H9 (cell line): ENCODE measurements around the gene USP34. TPM values are rescaled to one million over a fixed set of nuclear protein-coding genes. Genes with fewer than 3 reads are reported as not detected.

Experiments
- DNase-seq: peaks from one replicate; pipeline ENCODE4 v3.0.0-alpha.2; 2017
- H2AFZ ChIP-seq: one replicate; pipeline ENCODE4 v1.6.1; 2013; ENCODE audit warnings: mild to moderate bottlenecking, low read length, control low read depth, moderate library complexity
- H2AK5ac ChIP-seq: 2 replicates; pipeline ENCODE4 v1.6.1; 2013; ENCODE audit warnings: low read length, control low read depth, mixed read lengths; ENCODE audit not compliant: insufficient read length
- H2BK120ac ChIP-seq: one replicate; pipeline ENCODE4 v1.6.1; 2013; ENCODE audit warnings: low read depth, mild to moderate bottlenecking, low read length, control low read depth, inconsistent platforms; ENCODE audit not compliant: poor library complexity, severe bottlenecking
- H2BK12ac ChIP-seq: 2 replicates; pipeline ENCODE4 v1.6.1; 2013; ENCODE audit warnings: low read length, control low read depth, mixed read lengths, low read depth; ENCODE audit not compliant: insufficient read length
- H2BK15ac ChIP-seq: 2 replicates; pipeline ENCODE4 v1.6.1; 2013; ENCODE audit warnings: low read depth, low read length, control low read depth
- H2BK20ac ChIP-seq: one replicate; pipeline ENCODE4 v1.6.1; 2013; ENCODE audit warnings: low read depth, mild to moderate bottlenecking, low read length, control low read depth, inconsistent platforms; ENCODE audit not compliant: poor library complexity, severe bottlenecking
- H2BK5ac ChIP-seq: 2 replicates; pipeline ENCODE4 v1.6.1; 2013; ENCODE audit warnings: low read length, control low read depth, mixed read lengths; ENCODE audit not compliant: insufficient read length
- H3K14ac ChIP-seq: 2 replicates; pipeline ENCODE4 v1.6.1; 2013; ENCODE audit warnings: low read length, control low read depth; ENCODE audit not compliant: insufficient read depth
- H3K18ac ChIP-seq: 2 replicates; pipeline ENCODE4 v1.6.1; 2013; ENCODE audit warnings: low read depth, mild to moderate bottlenecking, mixed read lengths, low read length, control low read depth; ENCODE audit not compliant: insufficient read length
- H3K23ac ChIP-seq: 2 replicates; pipeline ENCODE4 v1.6.1; 2013; ENCODE audit warnings: low read length, control low read depth, mixed read lengths, low read depth; ENCODE audit not compliant: insufficient read length
- H3K23me2 ChIP-seq: 2 replicates; pipeline ENCODE4 v1.6.1; 2013; ENCODE audit warnings: low read depth, mild to moderate bottlenecking, mixed read lengths, low read length, control low read depth; ENCODE audit not compliant: insufficient read length, poor library complexity, severe bottlenecking
- H3K27ac ChIP-seq: 2 replicates; pipeline ENCODE4 v1.5.1; 2013; ENCODE audit warnings: low read length, control low read depth, mixed read lengths, low read depth; ENCODE audit not compliant: insufficient read length
- H3K27me3 ChIP-seq: 2 replicates; pipeline ENCODE4 v1.6.1; 2013; ENCODE audit warnings: low read length, control low read depth, inconsistent platforms; ENCODE audit not compliant: insufficient read depth
- H3K4ac ChIP-seq: 2 replicates; pipeline ENCODE4 v1.6.1; 2013; ENCODE audit warnings: low read depth, mild to moderate bottlenecking, control low read depth, inconsistent platforms, low read length, moderate library complexity
- H3K4me1 ChIP-seq: 2 replicates; pipeline ENCODE4 v1.6.1; 2013; ENCODE audit warnings: low read length, control low read depth, inconsistent platforms; ENCODE audit not compliant: insufficient read depth
- H3K4me2 ChIP-seq: 2 replicates; pipeline ENCODE4 v1.6.1; 2013; ENCODE audit warnings: low read length, control low read depth, mixed read lengths; ENCODE audit not compliant: insufficient read length, insufficient read depth
- H3K56ac ChIP-seq: 2 replicates; pipeline ENCODE4 v1.6.1; 2013; ENCODE audit warnings: low read depth, mild to moderate bottlenecking, mixed read lengths, low read length, control low read depth; ENCODE audit not compliant: insufficient read length
- H3K79me1 ChIP-seq: 2 replicates; pipeline ENCODE4 v1.6.1; 2013; ENCODE audit warnings: low read depth, mild to moderate bottlenecking, moderate library complexity, low read length, control low read depth, inconsistent platforms; ENCODE audit not compliant: insufficient read depth, poor library complexity, severe bottlenecking
- H3K79me2 ChIP-seq: 2 replicates; pipeline ENCODE4 v1.6.1; 2013; ENCODE audit warnings: low read length, control low read depth, inconsistent platforms; ENCODE audit not compliant: insufficient read depth
- H3K9ac ChIP-seq: 2 replicates; pipeline ENCODE4 v1.6.1; 2013; ENCODE audit warnings: low read length, control low read depth, mixed read lengths; ENCODE audit not compliant: insufficient read length; ENCODE audit errors: extremely low read depth
- H3K9me3 ChIP-seq: one replicate; pipeline ENCODE4 v1.6.1; 2013; ENCODE audit warnings: low read depth, low read length, inconsistent platforms; ENCODE audit not compliant: control insufficient read depth
- H3T11ph ChIP-seq: one replicate; pipeline ENCODE4 v1.6.1; 2013; ENCODE audit warnings: mild to moderate bottlenecking, low read length, control low read depth, inconsistent platforms
- H4K20me1 ChIP-seq: one replicate; pipeline ENCODE4 v1.6.1; 2013; ENCODE audit not compliant: control insufficient read depth, insufficient read length, insufficient read depth
- H4K5ac ChIP-seq: 2 replicates; pipeline ENCODE4 v1.6.1; 2013; ENCODE audit warnings: low read depth, mild to moderate bottlenecking, mixed read lengths, low read length, control low read depth; ENCODE audit not compliant: insufficient read length
- H4K8ac ChIP-seq: replicated peaks from 2 replicates; pipeline ENCODE4 v1.6.1; 2013; ENCODE audit warnings: low read length, control low read depth, mixed read lengths, low read depth; ENCODE audit not compliant: insufficient read length
- H4K91ac ChIP-seq: 2 replicates; pipeline ENCODE4 v1.6.1; 2013; ENCODE audit warnings: low read depth, mild to moderate bottlenecking, moderate library complexity, mixed read lengths, low read length, control low read depth; ENCODE audit not compliant: insufficient read length
- H3K27ac Mint-ChIP-seq, 3 experiments: 2 replicates in 2 of 3; 3 replicates in 1 of 3; pipeline ENCODE4 v1.8.0; 2020 to 2021; ENCODE audit warnings: mixed read lengths in 3 of 3, mild to moderate bottlenecking in 1 of 3, moderate library complexity in 1 of 3
- H3K27me3 Mint-ChIP-seq: 2 replicates; pipeline ENCODE4 v1.8.0; 2021; ENCODE audit warnings: low read depth, mild to moderate bottlenecking, moderate library complexity, mixed read lengths
- H3K36me3 Mint-ChIP-seq, 3 experiments: 2 replicates in 2 of 3; 3 replicates in 1 of 3; pipeline ENCODE4 v1.8.0; 2020 to 2021; ENCODE audit warnings: low read depth in 3 of 3, mixed read lengths in 3 of 3; ENCODE audit not compliant: insufficient read depth in 1 of 3
- H3K4me1 Mint-ChIP-seq, 2 experiments: 2 replicates each; pipeline ENCODE4 v1.8.0; 2020; ENCODE audit warnings: mixed read lengths in 2 of 2
- H3K4me3 Mint-ChIP-seq, 2 experiments: 2 replicates in 1 of 2; 3 replicates in 1 of 2; pipeline ENCODE4 v1.8.0; 2020 to 2021; ENCODE audit warnings: mild to moderate bottlenecking in 2 of 2, mixed read lengths in 2 of 2, moderate library complexity in 1 of 2
- H3K9me3 Mint-ChIP-seq, 2 experiments: 2 replicates in 1 of 2; 3 replicates in 1 of 2; pipeline ENCODE4 v1.8.0; 2020; ENCODE audit warnings: mild to moderate bottlenecking in 2 of 2, mixed read lengths in 2 of 2, moderate library complexity in 1 of 2
- WGBS: extraction: QIAGEN DNeasy Blood & Tissue Kit; methylation state at CpG from one replicate; pipeline ENCODE4 v1.1.7; 2013; ENCODE audit warnings: missing lambda C conversion rate, low lambda C conversion rate, mixed read lengths; ENCODE audit not compliant: insufficient read length; ENCODE audit errors: extremely low coverage; 5-methylcytosine and 5-hydroxymethylcytosine counted together
- total RNA-seq: library from RNA; stranded (reverse); gene quantifications from 2 replicates; pipeline ENCODE4 v1.2.1, GENCODE V29; 2021
- TF ChIP-seq, protein P1 (sequence below): fragments of 200-600 bp; sonication (generic); conservative IDR thresholded peaks from 3 replicates; pipeline ENCODE4 v1.8.0; 2021; ENCODE audit warnings: antibody characterized with exemption, mild to moderate bottlenecking

Gene USP34
- total RNA-seq, 1 experiment from 2014 or later, result 93.9 TPM

DNA sequence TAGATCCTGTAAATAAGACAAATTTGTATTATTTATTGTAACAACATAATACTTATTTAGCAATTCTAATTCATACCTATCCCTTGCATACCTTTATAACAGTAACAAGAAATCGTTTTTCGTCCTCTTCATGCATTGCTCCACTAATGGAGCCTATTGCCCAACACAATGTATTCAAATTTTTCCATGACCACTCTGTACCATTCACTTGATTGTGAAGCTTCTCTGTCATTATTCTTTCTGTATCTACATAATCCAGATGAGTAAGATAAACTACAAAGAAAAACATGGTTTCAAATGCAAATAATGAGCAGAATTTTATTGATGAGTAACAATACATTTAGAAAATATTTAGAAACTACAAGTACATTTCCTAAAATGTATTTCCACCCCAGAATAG, 21.6 kb upstream of the USP34 start:
- Histone ChIP-seq H3K27me3 (no peaks in the 10 kb centered on the region), H3K27ac (no peak overlapping the region), H4K5ac (no peak overlapping the region), H3T11ph (no peak overlapping the region), H4K8ac (no peak overlapping the region), H3K4me2 (no peak overlapping the region), H3K23ac (no peak overlapping the region), H2BK120ac (no peak overlapping the region), H4K20me1 (no peaks in the 10 kb centered on the region), H3K79me1 (no peaks in the 10 kb centered on the region), H4K91ac (no peak overlapping the region), H3K23me2 (no peaks in the 10 kb centered on the region), H2BK15ac (no peak overlapping the region), H3K9ac (no peak overlapping the region), H2BK5ac (no peak overlapping the region), H3K4ac (no peak overlapping the region), H2AFZ (no peak overlapping the region), H3K9me3 (no peaks in the 10 kb centered on the region), H3K56ac (no peak overlapping the region), H3K4me1 (no peaks in the 10 kb centered on the region), H2AK5ac (no peak overlapping the region), H2BK12ac (no peak overlapping the region), H3K14ac (no peak overlapping the region), H3K18ac (no peak overlapping the region), H2BK20ac (no peak overlapping the region), H3K79me2 (peaks cover 2% of the 10 kb centered on the region; the same call in 1 of the 2 replicates)
- 0 out of 7 replicates have a peak overlapping the region, but pooled peaks of 1 of the 3 experiments have one; percentile 12 for H3K27ac Mint-ChIP-seq
- H3K27me3 Mint-ChIP-seq, result no peaks in the 10 kb centered on the region
- H3K36me3 Mint-ChIP-seq, result peaks cover 60 to 97% (median 93%) of the 10 kb centered on the region in 3 experiments; a peak in 6 of 7 replicates
- H3K9me3 Mint-ChIP-seq, result no peaks in the 10 kb centered on the region
- WGBS, result no CpG with 5 or more reads among the region's 2 CpGs
- DNase-seq, result no peak
- TF ChIP-seq, protein P1, sequence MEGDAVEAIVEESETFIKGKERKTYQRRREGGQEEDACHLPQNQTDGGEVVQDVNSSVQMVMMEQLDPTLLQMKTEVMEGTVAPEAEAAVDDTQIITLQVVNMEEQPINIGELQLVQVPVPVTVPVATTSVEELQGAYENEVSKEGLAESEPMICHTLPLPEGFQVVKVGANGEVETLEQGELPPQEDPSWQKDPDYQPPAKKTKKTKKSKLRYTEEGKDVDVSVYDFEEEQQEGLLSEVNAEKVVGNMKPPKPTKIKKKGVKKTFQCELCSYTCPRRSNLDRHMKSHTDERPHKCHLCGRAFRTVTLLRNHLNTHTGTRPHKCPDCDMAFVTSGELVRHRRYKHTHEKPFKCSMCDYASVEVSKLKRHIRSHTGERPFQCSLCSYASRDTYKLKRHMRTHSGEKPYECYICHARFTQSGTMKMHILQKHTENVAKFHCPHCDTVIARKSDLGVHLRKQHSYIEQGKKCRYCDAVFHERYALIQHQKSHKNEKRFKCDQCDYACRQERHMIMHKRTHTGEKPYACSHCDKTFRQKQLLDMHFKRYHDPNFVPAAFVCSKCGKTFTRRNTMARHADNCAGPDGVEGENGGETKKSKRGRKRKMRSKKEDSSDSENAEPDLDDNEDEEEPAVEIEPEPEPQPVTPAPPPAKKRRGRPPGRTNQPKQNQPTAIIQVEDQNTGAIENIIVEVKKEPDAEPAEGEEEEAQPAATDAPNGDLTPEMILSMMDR, result no peak
- no peaks in the 10 kb centered on the region for H3K4me1 Mint-ChIP-seq
- H3K4me3 Mint-ChIP-seq, result no peak overlapping the region
